KBM-7 (cell line): ENCODE results near the gene EFCAB7.
A peak's percentile ranks its signal among the peaks of the same experiment; 100 is the strongest.

Experiments used
- DNase-seq: peaks from one replicate; pipeline ENCODE4 v3.0.0-alpha.2; 2015
- in situ Hi-C: fragments of 300-500 bp; cut with MboI; formaldehyde crosslinking; loops from 2 replicates; pipeline ENCODE4 v1.14.3; 2020; ENCODE audit warnings: low sequenced_read_pairs, low pct_unique_long_range_greater_than_20kb, mixed read lengths

Gene EFCAB7, protein sequence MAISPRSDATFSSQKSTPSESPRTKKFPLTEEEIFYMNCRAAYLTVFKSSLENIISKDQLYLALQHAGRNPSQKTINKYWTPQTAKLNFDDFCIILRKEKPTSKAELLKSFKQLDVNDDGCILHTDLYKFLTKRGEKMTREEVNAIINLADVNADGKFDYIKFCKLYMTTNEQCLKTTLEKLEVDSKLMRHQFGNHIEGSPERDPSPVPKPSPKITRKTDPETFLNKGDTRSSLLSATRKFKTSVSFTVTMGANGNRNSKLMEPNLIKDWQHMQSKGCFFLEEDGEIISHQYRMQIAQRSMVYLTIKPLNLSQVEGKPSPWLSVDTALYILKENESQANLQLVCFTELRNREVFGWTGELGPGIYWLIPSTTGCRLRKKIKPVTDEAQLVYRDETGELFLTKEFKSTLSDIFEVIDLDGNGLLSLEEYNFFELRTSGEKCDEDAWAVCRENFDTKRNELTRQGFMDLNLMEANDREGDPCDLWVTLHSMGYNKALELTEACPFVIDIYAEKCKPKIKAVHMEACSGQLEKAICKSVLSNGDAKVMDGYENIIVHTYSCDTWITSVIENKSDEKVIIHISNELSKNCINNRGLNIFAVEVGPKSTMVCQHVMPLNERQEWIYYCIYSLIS

GRCh38 chr1:63522891-63523728 lies at the start of gene EFCAB7, which contains the start of gene ITGB3BP:
Gene EFCAB7 (plus strand): TSS chr1:63523525. CDS start chr1:63525573, 2,048 bp downstream.
Gene ITGB3BP (minus strand): TSS chr1:63523225. CDS start chr1:63523133, 92 bp downstream.
- DNase-seq: peak; percentile 95
- in situ Hi-C loops: no loop called here

GRCh38 chr1:63475761-63476160 lies 47.6 kb upstream of the EFCAB7 start:
- in situ Hi-C loops: no loop called here
- no peak for DNase-seq

GRCh38 chr1:63480057-63480456 lies 43.3 kb upstream of the EFCAB7 start:
- in situ Hi-C loops: no loop called here
- DNase-seq: no peak

GRCh38 chr1:63486629-63487028 lies 36.7 kb upstream of the EFCAB7 start:
- no peak for DNase-seq
- in situ Hi-C loops: no loop called here

DNA sequence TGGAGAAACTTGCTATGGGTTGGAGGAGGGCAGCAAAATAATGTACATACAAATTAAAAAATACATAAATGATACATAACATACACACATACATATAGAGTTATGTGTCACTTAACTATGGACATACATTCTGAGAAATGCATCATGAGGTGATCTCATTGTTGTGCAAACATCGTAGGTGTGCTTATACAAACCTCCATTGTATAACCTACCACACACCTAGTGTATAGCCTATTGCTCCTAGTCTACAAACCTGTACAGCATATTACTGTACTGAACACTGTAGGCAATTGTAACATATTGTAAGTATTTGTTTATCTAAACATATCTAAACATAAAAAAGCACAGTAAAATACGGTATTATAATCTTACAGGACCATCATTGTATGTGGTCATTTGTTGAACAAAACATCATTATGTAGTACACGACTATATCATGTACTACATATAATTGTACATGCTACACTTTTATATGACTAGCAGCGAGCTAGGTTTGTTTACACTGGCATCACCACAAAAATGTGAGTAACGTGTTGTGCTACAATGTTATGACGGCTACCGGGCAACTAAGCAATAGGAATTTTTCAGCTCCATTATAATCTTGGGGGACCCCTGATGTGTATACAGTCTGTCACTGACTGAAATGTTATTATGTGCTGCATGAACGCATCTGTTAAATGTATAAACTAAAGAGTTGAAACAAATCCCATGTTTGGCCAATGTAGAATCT lies 35.8 kb upstream of the EFCAB7 start:
- no peak for DNase-seq
- in situ Hi-C loops: no loop called here

DNA sequence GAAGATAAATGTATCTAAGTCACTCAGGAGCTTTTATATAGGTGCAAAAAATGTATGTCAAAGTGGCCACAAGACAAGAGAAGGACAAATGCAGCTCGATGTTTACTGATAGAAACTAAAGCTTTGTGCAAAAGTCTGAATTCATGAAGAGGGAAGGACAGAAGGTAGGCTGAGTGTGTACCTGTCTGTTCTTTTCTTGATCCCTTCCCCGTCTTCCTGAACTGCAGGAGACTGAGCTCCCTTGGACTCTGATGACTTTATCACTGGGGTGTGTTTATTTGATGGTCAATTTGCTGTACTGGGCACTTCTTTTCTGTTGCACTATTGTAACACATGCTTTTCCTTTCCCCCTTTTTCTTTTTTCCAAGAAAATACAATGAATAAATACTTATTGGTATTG lies 25.7 kb upstream of the EFCAB7 start:
- DNase-seq: no peak
- in situ Hi-C loops: no loop called here

GRCh38 chr1:63498106-63498505 lies 25.2 kb upstream of the EFCAB7 start:
- DNase-seq: no peak
- in situ Hi-C loops: no loop called here

DNA sequence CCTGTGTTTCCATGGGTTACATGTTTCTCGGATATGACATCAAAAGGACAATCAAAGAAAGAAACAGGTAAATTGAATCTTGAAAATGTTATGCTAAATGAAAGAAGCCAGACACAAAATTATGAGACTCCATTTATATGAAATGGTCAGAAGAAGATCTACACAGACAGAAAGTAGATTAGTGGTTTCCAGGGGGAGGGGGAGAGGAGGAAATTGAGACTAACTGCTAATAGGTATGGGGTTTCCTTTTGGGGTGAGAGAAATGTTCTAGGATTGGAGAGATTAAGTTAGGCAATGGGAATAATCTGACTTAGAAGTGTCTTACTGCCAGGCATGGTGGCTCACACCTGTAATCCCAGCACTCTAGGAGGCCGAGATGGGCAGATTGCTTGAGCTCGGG lies 22.1 kb upstream of the EFCAB7 start:
- in situ Hi-C loops: no loop called here
- no peak for DNase-seq

- DNase-seq: no peak
- in situ Hi-C loops: no loop called here
Measured at GRCh38 chr1:63506782-63507181, 16.5 kb upstream of the EFCAB7 start.

GRCh38 chr1:63509718-63510117 lies 13.6 kb upstream of the EFCAB7 start:
- in situ Hi-C loops: no loop called here
- DNase-seq: no peak

- in situ Hi-C loops: no loop called here
- DNase-seq: no peak
Measured at GRCh38 chr1:63512584-63512983, 10.7 kb upstream of the EFCAB7 start.

- no peak for DNase-seq
- in situ Hi-C loops: no loop called here
Measured at GRCh38 chr1:63516629-63517028, 6.7 kb upstream of the EFCAB7 start.

- in situ Hi-C loops: no loop called here
- no peak for DNase-seq
Measured at GRCh38 chr1:63523738-63524137, 413 bp downstream of the EFCAB7 start.

GRCh38 chr1:63524201-63524600 lies 876 bp downstream of the EFCAB7 start:
- in situ Hi-C loops: no loop called here

GRCh38 chr1:63532727-63533126 lies 9.4 kb downstream of the EFCAB7 start:
- in situ Hi-C loops: no loop called here

More at GRCh38 chr1:63524201-63524600, 876 bp downstream of the EFCAB7 start:
- DNase-seq: peak; percentile 4

GRCh38 chr1:63533931-63534330 lies 10.6 kb downstream of the EFCAB7 start:
- no peak for DNase-seq
- in situ Hi-C loops: no loop called here

More at GRCh38 chr1:63532727-63533126, 9.4 kb downstream of the EFCAB7 start:
- no peak for DNase-seq

GRCh38 chr1:63534406-63534805 lies 11.1 kb downstream of the EFCAB7 start:
- in situ Hi-C loops: no loop called here
- DNase-seq: no peak

- in situ Hi-C loops: no loop called here
- no peak for DNase-seq
Measured at GRCh38 chr1:63537006-63537405, 13.7 kb downstream of the EFCAB7 start.

DNA sequence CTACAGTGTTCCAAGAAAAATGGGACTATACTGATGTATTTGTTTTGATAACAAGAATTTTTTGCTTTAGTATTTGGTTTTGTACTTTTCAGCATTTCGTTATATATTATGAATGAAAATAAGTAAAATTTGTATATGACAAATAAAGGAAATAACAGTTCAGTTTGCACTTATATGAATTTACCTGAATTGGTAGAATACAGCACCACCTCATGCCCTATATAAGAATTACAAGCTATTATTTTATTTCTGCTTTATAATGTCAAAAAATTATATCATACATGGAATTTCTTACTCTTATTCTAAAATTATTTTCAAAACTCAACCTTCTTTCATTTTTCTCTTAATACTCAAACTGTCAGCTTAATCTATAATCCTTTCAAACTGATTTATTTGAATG lies 14.6 kb downstream of the EFCAB7 start:
- DNase-seq: peak; percentile 6
- in situ Hi-C loops: no loop called here
